Sigmoid colon (tissue), 4 donors: ENCODE measurements around the gene MYH11.

Experiments used
- CTCF ChIP-seq, 4 experiments: fragments of 450-650 bp in 3 of 4; fragments of 200-600 bp in 1 of 4; IDR thresholded peaks; one replicate each; pipeline ENCODE4 v1.5.1; 2016 to 2019; ENCODE audit warnings: antibody characterized with exemption in 4 of 4, mild to moderate bottlenecking in 3 of 4, moderate library complexity in 2 of 4
- EP300 ChIP-seq, 4 donors: sonication (generic); formaldehyde crosslinking; IDR thresholded peaks; one replicate each; pipeline ENCODE4 v1.6.1; 2017; ENCODE audit warnings: antibody characterized with exemption in 4 of 4
- POLR2A ChIP-seq, 2 donors: fragments of 450-650 bp; IDR thresholded peaks; one replicate each; pipeline ENCODE4 v1.6.1; 2016; ENCODE audit warnings: antibody characterized with exemption in 2 of 2, mild to moderate bottlenecking in 2 of 2, moderate library complexity in 2 of 2
- POLR2AphosphoS5 ChIP-seq, 4 donors: sonication (generic); formaldehyde crosslinking; IDR thresholded peaks; one replicate each; pipeline ENCODE4 v1.6.1; 2017; ENCODE audit warnings: antibody characterized with exemption in 4 of 4

- no peak for TF ChIP-seq CTCF (IDR thresholded peaks at IDR 0.05)
- TF ChIP-seq POLR2AphosphoS5 (IDR thresholded peaks at IDR 0.05), result peak; percentile 72 to 77 (median 72)
- TF ChIP-seq POLR2A (IDR thresholded peaks at IDR 0.05), result peak in 1 of 2 donors; percentile 15
- no peak for TF ChIP-seq EP300 (IDR thresholded peaks at IDR 0.05)
Observed at GRCh38 chr16:15857724-15858560, 1.1 kb upstream of the MYH11 start.
